Dedifferentiated amniotic fluid mesenchymal stem cell (primary cell): ENCODE data around the gene FBXO40.

Experiments
- DNase-seq: peaks from one replicate; pipeline ENCODE4 v3.0.0-alpha.2; 2016; ENCODE audit errors: extremely low spot score

The FBXO40 gene

DNA sequence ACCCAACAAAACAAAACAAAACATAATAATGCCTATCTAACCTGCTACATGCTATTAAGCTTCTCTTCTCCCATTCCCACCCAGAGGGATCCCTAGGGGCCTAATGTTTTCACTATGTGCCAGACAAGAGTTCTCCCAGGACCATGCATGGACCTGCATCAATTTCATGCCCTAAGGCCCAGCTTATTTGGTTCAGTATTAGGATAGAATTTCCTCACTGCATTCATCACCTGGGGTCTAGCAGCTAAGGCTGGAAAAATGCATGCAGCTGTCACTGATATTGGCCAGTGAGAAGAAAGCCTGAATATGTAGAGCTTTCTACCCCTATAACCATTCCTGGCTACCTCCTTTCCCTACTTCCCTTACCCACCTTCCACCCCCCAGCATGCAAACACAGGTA, 69.6 kb downstream of the FBXO40 start:
- no peak for DNase-seq

DNA sequence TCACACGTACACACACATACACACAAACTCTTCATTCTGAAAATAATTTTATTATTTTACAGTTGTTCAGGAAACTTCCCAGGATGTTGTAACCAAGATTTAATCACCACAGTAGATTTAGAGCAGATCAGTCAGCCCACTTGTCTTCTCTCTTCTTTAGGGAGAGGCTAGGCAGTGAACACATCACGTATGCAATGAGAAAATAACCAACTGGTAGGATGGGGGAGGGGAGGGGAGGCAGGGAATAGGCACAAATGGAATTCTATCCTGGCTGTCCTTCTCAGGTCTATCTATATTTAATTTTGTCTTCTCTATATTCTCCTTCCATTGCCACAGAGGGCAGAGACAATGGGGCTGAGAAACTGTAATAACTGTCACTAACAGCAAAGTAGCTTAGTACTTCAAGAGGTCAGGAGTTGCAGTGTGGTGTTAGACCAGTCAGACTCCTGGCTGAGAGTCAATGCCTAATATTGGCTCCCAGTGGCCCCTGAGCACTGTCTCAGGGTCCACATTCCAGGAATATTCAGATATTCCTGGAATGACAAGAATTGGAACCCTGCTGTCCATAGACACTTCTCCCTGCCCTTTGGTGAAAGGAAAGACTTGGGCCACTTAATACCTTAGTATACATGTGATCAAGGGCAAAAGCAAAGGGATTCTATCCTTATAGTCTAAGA, 70.1 kb downstream of the FBXO40 start:
- DNase-seq: no peak

GRCh38 chr3:121665488-121665887, 72.3 kb downstream of the FBXO40 start:
- DNase-seq: no peak

GRCh38 chr3:121667333-121667732, 74.2 kb downstream of the FBXO40 start:
- no peak for DNase-seq

GRCh38 chr3:121670676-121671075, 77.5 kb downstream of the FBXO40 start:
- no peak for DNase-seq

GRCh38 chr3:121677141-121677540, 84.0 kb downstream of the FBXO40 start:
- no peak for DNase-seq
